Stimulated activated CD4-positive, alpha-beta T cell treated with anti-CD3 and anti-CD28 coated beads, Interleukin-1b, Interleukin-23, amount 100 ng/mL, for 1 hour (primary cell): ENCODE data around the gene UFSP2.

Source experiments
- DNase-seq, 2 donors: peaks; one replicate each; pipeline ENCODE4 v3.0.0-alpha.2; 2020; ENCODE audit warnings: low read depth in 2 of 2

The UFSP2 gene

DNA sequence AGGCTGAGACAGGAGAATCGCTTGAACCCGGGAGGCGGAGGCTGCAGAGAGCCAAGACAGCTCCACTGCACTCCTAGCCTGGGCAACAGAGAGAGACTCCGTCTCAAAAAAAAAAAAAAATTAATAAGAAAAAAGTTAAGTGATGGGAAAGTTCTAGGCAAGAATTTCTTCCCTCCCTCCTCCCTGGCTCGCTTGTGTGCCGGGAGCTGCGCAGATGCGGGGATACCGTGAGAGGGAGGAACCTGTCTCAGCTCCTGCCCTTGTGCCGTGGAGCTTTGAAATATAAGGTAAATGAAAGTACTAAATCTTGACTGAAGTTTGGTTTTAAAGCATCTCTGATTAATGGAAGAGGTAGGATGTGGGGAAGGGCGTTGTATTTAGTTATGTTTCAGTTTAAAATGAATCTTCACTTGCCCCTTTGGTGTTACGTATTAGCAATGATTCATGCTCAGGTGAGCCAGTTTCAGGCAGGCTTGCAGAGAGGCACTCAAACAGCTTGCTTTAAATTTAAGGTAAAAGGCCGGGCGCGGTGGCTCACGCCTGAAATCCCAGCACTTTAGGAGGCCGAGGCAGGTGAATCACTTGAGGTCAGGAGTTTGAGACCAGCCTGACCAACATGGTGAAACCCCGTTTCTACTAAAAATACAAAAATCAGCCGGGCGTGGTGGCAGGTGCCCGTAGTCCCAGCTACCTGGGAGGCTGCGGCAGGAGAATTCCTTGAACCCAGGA lies 1.4 kb upstream of the UFSP2 start:
- DNase-seq, result no peak

DNA sequence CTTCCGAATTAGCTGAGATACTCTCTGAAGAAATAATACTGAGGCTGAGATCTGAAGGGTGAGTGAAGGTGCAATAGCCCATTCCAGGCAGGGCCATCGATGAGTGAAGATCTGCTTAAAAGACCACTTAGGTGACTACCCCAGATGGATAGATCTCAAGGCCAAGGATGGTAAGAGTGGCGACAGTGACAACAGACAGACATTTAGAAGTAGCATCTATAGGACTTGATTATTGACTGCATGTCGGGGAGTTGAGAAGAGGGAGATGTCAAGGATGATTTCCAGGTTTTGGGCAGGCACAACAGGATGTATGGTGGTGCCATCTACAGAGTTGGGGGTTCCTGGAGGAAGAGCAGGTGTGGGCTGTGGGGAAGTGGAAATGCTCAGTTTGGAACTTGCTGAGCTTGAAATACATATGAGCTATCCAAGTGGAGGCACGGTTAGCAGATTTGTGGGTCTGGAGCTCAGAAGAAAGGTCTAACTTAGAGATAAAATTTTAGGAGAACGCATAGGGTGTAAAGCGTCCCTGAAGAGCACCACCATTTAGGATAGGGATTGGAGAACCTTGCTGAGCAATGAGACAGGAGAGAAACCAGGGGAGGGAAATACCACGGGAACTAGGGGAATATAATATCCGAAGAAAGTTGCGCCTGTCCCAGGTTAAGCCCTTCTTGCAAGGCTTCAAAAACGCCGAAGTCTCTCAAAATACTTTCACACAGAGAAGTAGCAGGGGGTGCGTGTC lies 688 bp downstream of the UFSP2 start:
- DNase-seq, result no peak

DNA sequence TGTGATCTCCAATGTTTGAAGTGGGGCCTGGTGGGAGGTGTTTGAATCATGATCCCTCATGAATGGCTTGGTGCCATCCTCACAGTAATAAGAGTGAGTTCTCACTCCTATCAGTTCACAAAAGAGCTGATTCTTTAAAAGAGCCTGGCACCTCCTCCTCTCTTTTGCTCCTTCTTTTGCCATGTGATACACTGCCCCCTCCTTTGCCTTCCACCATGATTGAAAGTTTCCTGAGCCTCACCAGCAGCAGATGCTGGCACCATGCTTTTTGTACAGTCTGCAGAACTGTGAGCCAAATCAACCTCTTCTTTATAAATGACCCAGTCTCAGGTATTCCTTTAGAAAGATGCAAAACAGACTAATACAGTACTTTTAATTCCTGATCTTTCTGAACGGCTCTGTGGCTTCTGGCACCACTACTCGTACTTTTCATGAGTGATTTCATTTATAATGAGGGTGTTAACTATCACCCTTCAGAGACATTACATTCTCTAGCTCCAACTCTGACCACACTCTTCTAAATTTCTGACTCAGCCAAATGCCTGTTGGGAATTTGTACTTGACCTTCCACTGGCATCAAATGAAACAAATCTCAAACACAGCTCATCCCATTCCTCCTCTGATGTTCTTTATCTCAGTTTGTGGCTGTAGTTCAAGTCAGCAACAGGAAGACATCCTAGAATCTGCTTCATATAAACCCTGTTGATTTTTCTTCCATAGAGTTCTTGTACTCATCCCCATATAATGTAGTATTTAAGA lies 4.2 kb downstream of the UFSP2 start:
- DNase-seq, result no peak

DNA sequence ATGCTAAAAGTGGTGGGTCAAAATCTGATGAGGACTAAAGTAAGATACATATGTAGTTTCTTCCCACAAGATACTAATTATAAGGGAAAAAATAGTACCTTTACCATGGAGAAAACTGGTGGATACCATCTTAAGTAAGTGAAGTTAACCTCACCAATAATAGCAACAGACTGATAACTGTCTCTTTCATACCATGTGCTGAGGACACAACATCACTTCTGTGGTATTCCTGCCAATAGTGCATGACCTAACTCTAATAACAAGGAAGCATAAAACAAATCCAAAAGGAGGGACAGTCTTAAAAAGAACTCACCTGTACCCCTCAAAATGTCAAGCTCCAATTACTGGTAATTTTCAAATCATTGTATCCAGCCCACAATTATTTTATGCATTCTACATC lies 8.8 kb downstream of the UFSP2 start:
- DNase-seq, result no peak

DNA sequence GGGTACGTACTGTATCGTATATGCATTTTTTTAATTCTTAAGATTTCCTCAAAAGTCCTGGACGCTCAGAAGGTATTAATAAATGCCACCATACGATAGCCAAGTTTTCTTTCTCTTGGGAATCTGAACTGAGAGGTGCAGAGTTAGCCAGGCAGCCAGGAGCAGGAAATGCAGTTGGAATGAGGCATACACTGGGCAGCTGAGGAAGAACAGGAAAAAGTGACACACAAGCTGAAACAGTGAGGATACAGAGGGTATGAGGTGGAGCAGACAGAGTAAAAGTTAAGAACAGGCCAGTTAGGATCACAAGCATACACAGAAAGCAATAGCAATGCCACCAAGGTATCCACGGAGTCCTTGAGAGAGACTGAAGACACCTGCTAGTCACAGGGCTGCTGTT lies 13.4 kb downstream of the UFSP2 start:
- no peak for DNase-seq

- no peak for DNase-seq
These were observed 13.9 kb downstream of the UFSP2 start for GRCh38 chr4:185411849-185412248.

DNA sequence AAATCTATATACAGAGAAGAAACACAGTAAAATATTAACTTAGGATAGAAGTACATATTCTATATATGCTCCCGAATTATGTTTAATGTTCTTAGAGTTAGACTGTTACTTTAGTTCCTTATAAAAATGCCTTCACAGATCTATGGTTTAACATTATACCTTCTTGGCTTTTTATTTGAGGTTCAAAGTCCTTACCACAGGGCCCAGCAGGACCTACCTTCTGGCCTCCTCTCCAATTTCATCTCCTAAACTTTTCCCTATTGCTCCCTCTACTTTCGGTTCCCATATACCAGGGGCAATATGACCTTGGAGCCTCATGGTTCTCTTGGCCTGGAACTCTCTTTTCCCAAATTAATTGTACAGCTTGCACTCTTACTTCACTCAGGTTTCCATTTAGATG lies 17.3 kb downstream of the UFSP2 start:
- no peak for DNase-seq

DNA sequence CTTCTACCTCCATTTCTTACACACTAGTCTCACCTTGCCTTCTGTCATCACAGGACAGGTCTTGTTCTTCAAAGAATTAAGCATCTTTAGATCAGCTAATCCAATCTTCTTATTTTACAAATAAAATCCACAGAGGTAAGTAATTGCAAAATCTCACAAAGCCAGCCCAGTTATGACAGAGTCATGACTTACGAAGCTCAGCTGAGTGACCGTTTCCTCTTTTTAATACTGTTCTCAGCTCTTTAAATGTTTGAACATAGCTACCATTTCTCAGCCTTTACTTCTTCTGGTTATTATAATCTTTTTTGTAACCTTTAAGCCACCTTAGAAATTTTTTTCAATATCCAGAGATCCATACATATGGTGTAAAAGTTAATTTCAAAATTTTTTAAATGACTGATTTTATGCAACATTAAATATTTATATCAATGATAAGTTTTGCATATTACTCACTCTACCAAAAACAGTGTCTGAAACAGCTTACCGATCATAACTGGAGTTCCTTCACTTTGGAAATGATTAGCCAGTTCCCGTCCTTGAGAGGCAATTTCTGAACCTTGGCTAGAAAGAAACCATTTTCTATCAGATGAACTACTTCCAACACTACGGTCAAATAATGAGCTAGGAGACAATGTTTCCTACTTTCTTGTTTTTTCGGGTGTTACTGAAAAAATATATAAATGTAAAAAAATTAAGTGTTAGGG lies 20.3 kb downstream of the UFSP2 start:
- no peak for DNase-seq

DNA sequence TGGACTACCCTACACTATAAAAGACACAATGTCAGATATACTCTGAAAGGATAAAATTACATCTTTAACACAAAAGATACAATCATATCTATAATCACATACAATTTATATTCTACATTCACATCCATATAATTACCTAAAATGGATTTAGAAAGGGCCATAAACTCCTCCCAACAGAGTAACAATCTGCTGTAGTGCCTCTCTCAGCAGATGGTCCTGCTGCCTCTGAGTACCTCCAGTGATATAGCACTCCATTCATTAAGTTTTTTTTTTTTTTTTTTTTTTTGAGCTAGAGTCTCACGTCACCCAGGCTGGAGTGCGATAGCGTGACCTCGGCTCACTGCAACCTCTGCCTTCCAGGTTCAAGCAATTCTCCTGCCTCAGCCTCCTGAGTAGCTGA lies 21.7 kb downstream of the UFSP2 start:
- no peak for DNase-seq

- no peak for DNase-seq
These were observed 26.3 kb downstream of the UFSP2 start for GRCh38 chr4:185399466-185399865.

- DNase-seq, result no peak
These were observed 27.1 kb downstream of the UFSP2 start for GRCh38 chr4:185398618-185399017.

DNA sequence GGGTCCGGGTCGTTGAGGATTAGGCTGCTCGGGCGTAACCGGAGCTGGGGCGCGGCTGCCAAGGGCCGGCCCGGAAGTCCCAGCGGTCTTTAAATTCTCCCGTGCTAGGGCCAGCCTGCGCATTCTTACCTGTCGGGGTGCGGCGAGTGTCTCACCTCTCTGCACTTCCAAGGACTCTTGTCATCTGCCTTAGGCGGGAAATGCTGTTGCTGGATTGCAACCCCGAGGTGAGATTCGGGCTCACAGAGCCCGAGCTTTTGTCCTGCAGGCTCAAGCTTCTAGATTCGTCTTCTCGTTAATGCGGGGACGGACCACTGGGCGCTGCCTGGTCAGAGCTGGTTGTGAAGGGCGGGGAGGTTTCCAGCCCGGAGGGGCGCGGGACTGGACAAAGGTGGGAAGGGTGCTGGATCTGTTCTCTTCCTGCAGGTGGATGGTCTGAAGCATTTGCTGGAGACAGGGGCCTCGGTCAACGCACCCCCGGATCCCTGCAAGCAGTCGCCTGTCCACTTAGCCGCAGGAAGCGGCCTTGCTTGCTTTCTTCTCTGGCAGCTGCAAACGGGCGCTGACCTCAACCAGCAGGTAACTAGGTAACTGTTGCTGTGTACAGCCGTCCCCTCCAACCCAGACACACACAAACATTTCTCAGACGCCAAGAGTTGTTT lies 28.9 kb downstream of the UFSP2 start, which contains the start of gene ANKRD37:
ANKRD37 (plus strand) TSS at position 118 of the 662 bp plus-strand sequence; CDS start at position 201, 83 bp downstream.
- DNase-seq, result no peak

DNA sequence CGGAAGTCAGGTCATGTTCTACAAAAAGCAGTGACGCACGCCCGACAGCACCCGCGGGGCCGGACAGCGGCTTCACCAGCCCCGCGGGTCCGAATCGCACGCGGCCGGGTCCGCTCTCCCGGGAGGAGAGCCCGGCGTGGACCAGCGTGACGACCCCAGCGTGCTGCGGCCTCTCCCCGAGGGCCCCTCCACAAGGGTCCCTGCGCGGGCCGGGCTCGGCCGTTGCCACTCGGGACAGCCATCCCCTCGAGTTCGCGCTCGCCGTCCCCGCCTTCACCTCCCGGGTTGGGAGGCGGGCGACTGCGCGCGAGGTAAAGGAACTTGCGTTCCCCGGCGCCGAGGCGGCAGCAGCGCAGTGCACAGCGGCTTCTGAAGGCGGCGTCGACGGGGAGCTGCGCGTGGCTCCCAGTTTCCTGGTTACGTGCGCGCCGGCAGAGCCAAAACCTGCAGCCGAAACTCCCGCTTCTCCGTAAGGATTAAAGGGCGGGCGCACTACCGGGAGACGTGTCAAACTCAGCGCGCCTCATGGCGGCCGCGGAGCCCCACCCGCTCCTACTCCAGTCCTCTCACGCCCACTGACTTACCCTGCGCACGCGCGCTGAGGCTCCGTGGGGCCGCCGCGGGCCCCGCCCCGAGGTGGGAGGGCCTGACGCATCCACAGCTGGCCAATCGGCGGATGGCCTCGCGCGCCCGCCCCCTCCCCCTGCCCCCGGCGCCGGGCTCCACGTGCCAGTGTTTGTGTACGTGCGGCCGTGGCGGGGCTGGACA lies 29.6 kb downstream of the UFSP2 start:
- peak; percentile 91 for DNase-seq

GRCh38 chr4:185395238-185395955 lies 30.4 kb downstream of the UFSP2 start, which contains the start of gene LRP2BP:
Gene LRP2BP, minus strand, starts transcription at chr4:185395924. Its CDS starts 17,738 bp downstream, at chr4:185378186.
- no peak for DNase-seq

- DNase-seq, result no peak
These were observed 31.1 kb downstream of the UFSP2 start for GRCh38 chr4:185394568-185395237.

DNA sequence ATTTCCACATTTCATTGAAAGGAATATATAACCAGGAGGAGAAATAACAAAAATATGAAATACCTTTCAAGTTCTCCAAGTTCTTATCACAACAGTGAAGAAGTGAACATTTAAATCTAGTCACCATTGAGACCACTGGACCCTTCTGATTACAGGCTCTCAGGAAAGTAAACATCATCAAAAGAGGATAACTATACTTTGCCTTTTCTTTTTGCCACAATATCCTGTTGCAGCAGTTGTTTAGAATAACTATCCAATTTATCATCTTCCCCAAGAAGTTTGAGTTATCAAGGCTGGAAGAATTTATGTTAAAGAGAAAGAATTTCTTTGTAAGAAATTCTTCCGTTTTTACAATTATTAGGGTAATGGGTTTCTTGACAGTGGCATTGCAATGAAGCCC lies 33.6 kb downstream of the UFSP2 start:
- no peak for DNase-seq

- DNase-seq, result no peak
These were observed 34.8 kb downstream of the UFSP2 start for GRCh38 chr4:185390941-185391340.

- DNase-seq, result no peak
These were observed 37.8 kb downstream of the UFSP2 start for GRCh38 chr4:185387957-185388356.

- DNase-seq, result no peak
These were observed 40.8 kb downstream of the UFSP2 start for GRCh38 chr4:185384930-185385331.
